Fibroblast of skin of right quadriceps (primary cell): ENCODE measurements around the gene ABCC5.
"Not testable (repeated sequence)": the region's sequence is repeated elsewhere in the genome, so short reads cannot be mapped to it uniquely, and the experiment has no call there.

ENCODE experiments used
- DNase-seq: peaks from one replicate; pipeline ENCODE4 v3.0.0-alpha.2; 2013

Gene ABCC5

GRCh38 chr3:183884097-183884426, 133.6 kb downstream of the ABCC5 start:
- DNase-seq = no peak

GRCh38 chr3:183883291-183884096, 134.2 kb downstream of the ABCC5 start:
- DNase-seq = no peak

DNA sequence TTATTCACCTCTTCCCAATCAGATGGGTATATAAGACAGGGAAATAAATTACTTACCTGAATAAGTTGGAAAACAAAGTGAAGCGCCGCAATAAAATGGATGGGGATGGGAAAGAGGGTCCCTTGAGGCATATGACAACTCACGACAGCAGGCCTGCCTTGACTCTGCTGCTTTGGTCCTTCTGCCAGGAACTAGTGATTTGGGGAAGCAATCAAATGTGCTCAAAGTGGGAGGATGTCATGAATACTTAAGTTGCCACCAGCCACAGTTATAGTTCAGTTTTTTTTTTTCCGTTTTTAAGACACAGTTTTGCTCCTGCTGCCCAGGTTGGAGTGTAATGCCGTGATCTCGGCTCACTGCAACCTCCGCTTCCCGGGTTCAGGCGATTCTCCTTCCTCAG, 137.6 kb downstream of the ABCC5 start:
- DNase-seq = no peak

DNA sequence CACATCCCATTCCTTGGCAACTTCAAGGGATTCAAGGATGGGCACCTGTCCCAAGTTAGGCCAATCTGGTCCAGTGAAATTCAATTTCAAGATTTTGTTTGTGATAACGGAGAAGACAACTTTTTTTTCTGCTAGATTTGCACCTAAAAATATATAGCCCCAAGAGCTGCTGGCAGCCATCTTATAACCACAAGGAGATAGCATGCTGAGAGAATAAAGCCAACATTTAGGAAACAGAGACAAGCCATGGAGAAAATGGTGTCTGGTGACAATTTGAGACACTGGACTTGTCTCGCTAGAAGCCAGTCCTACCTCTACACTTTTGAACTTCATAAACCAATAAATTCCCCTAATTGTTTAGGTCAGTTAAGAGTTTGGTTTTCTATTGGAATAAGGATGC, 138.4 kb downstream of the ABCC5 start:
- no peak for DNase-seq

GRCh38 chr3:183878071-183878470, 139.6 kb downstream of the ABCC5 start:
- DNase-seq = no peak

DNA sequence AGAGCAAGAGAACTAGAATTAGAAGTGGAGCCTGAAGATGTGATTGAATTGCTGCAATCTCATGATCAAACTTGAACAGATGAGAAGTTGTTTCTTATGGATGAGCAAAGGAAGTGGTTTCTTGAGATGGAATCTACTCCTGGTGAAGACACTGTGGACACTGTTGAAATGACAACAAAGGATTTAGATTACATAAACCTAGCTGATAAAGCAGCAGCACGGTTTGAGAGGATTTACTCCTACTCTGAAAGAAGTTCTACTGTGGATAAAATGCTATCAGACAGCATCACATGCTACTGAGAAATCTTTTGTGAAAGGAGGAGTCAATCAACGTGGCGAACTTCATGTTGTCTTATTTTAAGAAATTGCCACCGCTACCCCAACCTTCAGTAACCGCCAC, 140.5 kb downstream of the ABCC5 start:
- DNase-seq = not testable (repeated sequence)

GRCh38 chr3:183875411-183875810, 142.3 kb downstream of the ABCC5 start:
- DNase-seq = no peak

GRCh38 chr3:183873914-183874313, 143.8 kb downstream of the ABCC5 start:
- no peak for DNase-seq

DNA sequence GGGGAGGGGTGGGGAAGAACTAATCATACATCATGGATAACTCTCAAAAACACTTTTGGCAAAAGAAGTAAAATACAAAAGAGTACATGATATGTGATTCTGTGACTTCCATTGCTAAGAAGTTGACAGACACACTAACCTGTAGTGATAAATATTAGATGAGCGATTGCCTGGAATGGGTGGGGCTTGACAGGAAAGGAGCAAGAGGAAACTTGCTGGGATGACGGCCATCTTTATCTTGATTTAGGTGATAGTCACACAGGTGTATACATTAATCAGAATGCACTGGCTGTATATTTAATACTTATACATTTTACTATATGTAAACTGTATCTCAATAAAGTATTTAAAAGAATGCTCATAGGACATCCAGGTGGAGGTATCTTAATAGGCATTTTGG, 146.1 kb downstream of the ABCC5 start:
- DNase-seq = no peak

- no peak for DNase-seq
These were observed 147.1 kb downstream of the ABCC5 start for GRCh38 chr3:183870563-183870962.
